ENCODE measurements around the gene COX6A1. TPM values are rescaled to one million over a fixed set of nuclear protein-coding genes. Genes with fewer than 3 reads are reported as not detected.

The COX6A1 gene
- total RNA-seq, 1 experiment from 2014 or later: 460 TPM

GRCh38 chr12:120466560-120467315 lies 28.8 kb downstream of the COX6A1 start:
- Histone ChIP-seq H3K9me3 (ENCODE audit: low read depth, low read length, poor library complexity, severe bottlenecking) (no peaks in the 10 kb centered on the region), H3K27ac (ENCODE audit: low read depth, low read length, poor library complexity, severe bottlenecking) (no peak overlapping the region), H3K27me3 (replicated peaks; ENCODE audit: insufficient read depth, low read depth, low read length, poor library complexity) (no peaks in the 10 kb centered on the region), H3K4me1 (ENCODE audit: insufficient read depth, low read length, poor library complexity, severe bottlenecking) (peaks cover 5% of the 10 kb centered on the region), H3K36me3 (ENCODE audit: insufficient read depth, low read length, poor library complexity, severe bottlenecking) (peaks cover 58% of the 10 kb centered on the region), H3K4me3 (ENCODE audit: low read depth, low read length, poor library complexity, severe bottlenecking) (no peak overlapping the region)
- ChIA-PET CTCF (interaction anchor here (0.7 to 0.9 kb wide), 2 partner anchors 47 to 62 kb away, joined by 3 to 5 read pairs; partner anchors contain the start of gene COQ5), POLR2A (ENCODE audit: low non-redundant PET) (interaction anchor here (0.6 kb wide), 1 partner anchor 15 kb away, joined by 4 read pairs; no protein-coding TSS in a partner anchor)
- TF ChIP-seq CTCF (conservative IDR thresholded peaks at IDR 0.05; ENCODE audit: low read depth, low read length) (peak; percentile 65), EZH2 (IDR thresholded peaks at IDR 0.05; ENCODE audit: borderline replicate concordance, low read depth, low read length, poor library complexity, severe bottlenecking) (no peak)
- BruUV-seq (replicated peaks): no TSS peak
- intact Hi-C loops (cut with micrococcal nuclease; ENCODE audit: unreplicated experiment): no loop called here
- DNase-seq (ENCODE audit: low spot score): peak; percentile 68

- intact Hi-C loops (cut with micrococcal nuclease; ENCODE audit: unreplicated experiment): no loop called here
- Histone ChIP-seq H3K4me1 (ENCODE audit: insufficient read depth, low read length, poor library complexity, severe bottlenecking) (peaks cover 12% of the 10 kb centered on the region), H3K36me3 (ENCODE audit: insufficient read depth, low read length, poor library complexity, severe bottlenecking) (peaks cover 51% of the 10 kb centered on the region), H3K27me3 (replicated peaks; ENCODE audit: insufficient read depth, low read depth, low read length, poor library complexity) (no peaks in the 10 kb centered on the region), H3K4me3 (ENCODE audit: low read depth, low read length, poor library complexity, severe bottlenecking) (no peak overlapping the region), H3K27ac (ENCODE audit: low read depth, low read length, poor library complexity, severe bottlenecking) (no peak overlapping the region), H3K9me3 (ENCODE audit: low read depth, low read length, poor library complexity, severe bottlenecking) (no peaks in the 10 kb centered on the region)
- BruUV-seq (replicated peaks): no TSS peak
- ChIA-PET CTCF (no interaction called here), POLR2A (ENCODE audit: low non-redundant PET) (interaction anchor here (0.6 kb wide), 1 partner anchor 9 kb away, joined by 4 read pairs; no protein-coding TSS in a partner anchor)
- TF ChIP-seq CTCF (conservative IDR thresholded peaks at IDR 0.05; ENCODE audit: low read depth, low read length): no peak
- DNase-seq (ENCODE audit: low spot score): no peak
These were observed 29.5 kb downstream of the COX6A1 start for GRCh38 chr12:120467439-120467838.

GRCh38 chr12:120468325-120468820 lies 30.5 kb downstream of the COX6A1 start:
- peaks cover 42% of the 10 kb centered on the region for H3K36me3 ChIP-seq (ENCODE audit: insufficient read depth, low read length, poor library complexity, severe bottlenecking)
- intact Hi-C loops (cut with micrococcal nuclease; ENCODE audit: unreplicated experiment): loop anchor here (2.0 kb wide), 1 partner anchor 28 kb away; the partner anchor contains the start of gene DYNLL1
- peaks cover 15% of the 10 kb centered on the region for H3K4me1 ChIP-seq (ENCODE audit: insufficient read depth, low read length, poor library complexity, severe bottlenecking)
- ChIA-PET POLR2A (ENCODE audit: low non-redundant PET) (interaction anchor here (0.6 kb wide), 1 partner anchor 61 kb away, joined by 3 read pairs; the partner anchor contains the start of gene COQ5), CTCF (no interaction called here)
- H3K9me3 ChIP-seq (ENCODE audit: low read depth, low read length, poor library complexity, severe bottlenecking): no peaks in the 10 kb centered on the region
- DNase-seq (ENCODE audit: low spot score): peak; percentile 32
- no peak for TF ChIP-seq EZH2 (IDR thresholded peaks at IDR 0.05; ENCODE audit: borderline replicate concordance, low read depth, low read length, poor library complexity, severe bottlenecking)
- TF ChIP-seq CTCF (conservative IDR thresholded peaks at IDR 0.05; ENCODE audit: low read depth, low read length): no peak
- H3K27ac ChIP-seq (ENCODE audit: low read depth, low read length, poor library complexity, severe bottlenecking): peak overlapping the region; percentile 94
- H3K4me3 ChIP-seq (ENCODE audit: low read depth, low read length, poor library complexity, severe bottlenecking): peak overlapping the region; percentile 92
- TSS peak; percentile 49 for BruUV-seq (replicated peaks)
- no peaks in the 10 kb centered on the region for H3K27me3 ChIP-seq (replicated peaks; ENCODE audit: insufficient read depth, low read depth, low read length, poor library complexity)

Data from A673 (cell line).